Activated naive CD8-positive, alpha-beta T cell treated with anti-CD3 and anti-CD28 coated beads, Interleukin-2, amount 50 U/mL, for 24 hours (primary cell): ENCODE data around the gene SOWAHD.
"Not testable (repeated sequence)": the region's sequence is repeated elsewhere in the genome, so short reads cannot be mapped to it uniquely, and the experiment has no call there.

Source experiments
- ATAC-seq: fragments of 150-1000 bp; cut with Tn5 transposase; one replicate; pipeline ENCODE4 v1.10.0; 2021
- DNase-seq: peaks from one replicate; pipeline ENCODE4 v3.0.0; 2021
- H3K27ac Mint-ChIP-seq: one replicate; pipeline ENCODE4 v1.8.0; 2021; ENCODE audit warnings: mild to moderate bottlenecking, mixed read lengths
- H3K27me3 Mint-ChIP-seq: one replicate; pipeline ENCODE4 v1.8.0; 2021; ENCODE audit warnings: mixed read lengths
- H3K36me3 Mint-ChIP-seq: one replicate; pipeline ENCODE4 v1.8.0; 2021; ENCODE audit warnings: low read depth, mixed read lengths
- H3K4me1 Mint-ChIP-seq: one replicate; pipeline ENCODE4 v1.8.0; 2021; ENCODE audit warnings: mixed read lengths
- H3K4me3 Mint-ChIP-seq: one replicate; pipeline ENCODE4 v1.8.0; 2021; ENCODE audit warnings: mild to moderate bottlenecking, moderate library complexity, mixed read lengths
- H3K9me3 Mint-ChIP-seq: one replicate; pipeline ENCODE4 v1.8.0; 2021; ENCODE audit warnings: mixed read lengths

Gene SOWAHD

GRCh38 chrX:119750751-119751150 lies 7.6 kb upstream of the SOWAHD start:
- H3K4me3 Mint-ChIP-seq, H3K27ac Mint-ChIP-seq, H3K27me3 Mint-ChIP-seq, H3K36me3 Mint-ChIP-seq, DNase-seq, H3K9me3 Mint-ChIP-seq, ATAC-seq: not testable (repeated sequence)
- peaks cover 29% of the 10 kb centered on the region for H3K4me1 Mint-ChIP-seq

GRCh38 chrX:119753001-119753400 lies 5.4 kb upstream of the SOWAHD start:
- Mint-ChIP-seq H3K4me3 (no peak overlapping the region), H3K4me1 (peaks cover 52% of the 10 kb centered on the region), H3K36me3 (no peaks in the 10 kb centered on the region), H3K27ac (no peak overlapping the region), H3K27me3 (no peaks in the 10 kb centered on the region), H3K9me3 (no peaks in the 10 kb centered on the region)
- DNase-seq (no peak), ATAC-seq (no peak)

GRCh38 chrX:119753639-119754257 lies 4.6 kb upstream of the SOWAHD start:
- Mint-ChIP-seq H3K27me3 (no peaks in the 10 kb centered on the region), H3K27ac (peak overlapping the region; percentile 92), H3K4me1 (peaks cover 52% of the 10 kb centered on the region), H3K9me3 (no peaks in the 10 kb centered on the region), H3K36me3 (no peaks in the 10 kb centered on the region), H3K4me3 (no peak overlapping the region)
- DNase-seq (peak; percentile 34), ATAC-seq (no peak)

GRCh38 chrX:119755981-119756533 lies 2.3 kb upstream of the SOWAHD start:
- Mint-ChIP-seq H3K4me3 (peak overlapping the region; percentile 62), H3K4me1 (peaks cover 54% of the 10 kb centered on the region), H3K36me3 (no peaks in the 10 kb centered on the region), H3K27ac (peak overlapping the region; percentile 92), H3K9me3 (no peaks in the 10 kb centered on the region), H3K27me3 (no peaks in the 10 kb centered on the region)
- DNase-seq: peak; percentile 46
- peak; percentile 71 for ATAC-seq

- peaks cover 52% of the 10 kb centered on the region for H3K4me1 Mint-ChIP-seq
- ATAC-seq: no peak
Measured at GRCh38 chrX:119756926-119757635, 1.3 kb upstream of the SOWAHD start.

GRCh38 chrX:119757646-119757978 lies 776 bp upstream of the SOWAHD start:
- Mint-ChIP-seq H3K4me3 (peak overlapping the region; percentile 70), H3K36me3 (no peaks in the 10 kb centered on the region), H3K9me3 (no peaks in the 10 kb centered on the region), H3K27ac (peak overlapping the region; percentile 92), H3K27me3 (no peaks in the 10 kb centered on the region), H3K4me1 (peaks cover 52% of the 10 kb centered on the region)
- ATAC-seq (no peak), DNase-seq (no peak)

More at GRCh38 chrX:119756926-119757635, 1.3 kb upstream of the SOWAHD start:
- Mint-ChIP-seq H3K9me3 (no peaks in the 10 kb centered on the region), H3K27ac (peak overlapping the region; percentile 92), H3K27me3 (no peaks in the 10 kb centered on the region), H3K4me3 (peak overlapping the region; percentile 70), H3K36me3 (no peaks in the 10 kb centered on the region)
- DNase-seq: no peak

- ATAC-seq: peak; percentile 16
- H3K27me3 Mint-ChIP-seq: no peaks in the 10 kb centered on the region
- DNase-seq: peak; percentile 26
- no peaks in the 10 kb centered on the region for H3K36me3 Mint-ChIP-seq
- no peaks in the 10 kb centered on the region for H3K9me3 Mint-ChIP-seq
- no peak overlapping the region for H3K27ac Mint-ChIP-seq
- H3K4me1 Mint-ChIP-seq: peaks cover 51% of the 10 kb centered on the region
- H3K4me3 Mint-ChIP-seq: no peak overlapping the region
Measured at GRCh38 chrX:119758731-119759247, 401 bp downstream of the SOWAHD start.

- Mint-ChIP-seq H3K9me3 (no peaks in the 10 kb centered on the region), H3K27me3 (no peaks in the 10 kb centered on the region), H3K4me3 (no peak overlapping the region), H3K27ac (no peak overlapping the region), H3K4me1 (peaks cover 45% of the 10 kb centered on the region), H3K36me3 (no peaks in the 10 kb centered on the region)
- ATAC-seq (no peak), DNase-seq (no peak)
Measured at GRCh38 chrX:119759248-119759766, 919 bp downstream of the SOWAHD start.

- Mint-ChIP-seq H3K36me3 (no peaks in the 10 kb centered on the region), H3K4me1 (peaks cover 36% of the 10 kb centered on the region), H3K9me3 (no peaks in the 10 kb centered on the region), H3K27me3 (no peaks in the 10 kb centered on the region), H3K4me3 (no peak overlapping the region), H3K27ac (no peak overlapping the region)
- ATAC-seq (no peak), DNase-seq (no peak)
Measured at GRCh38 chrX:119760026-119760877, 1.9 kb downstream of the SOWAHD start.

- Mint-ChIP-seq H3K4me3 (no peak overlapping the region), H3K27ac (no peak overlapping the region), H3K36me3 (peaks cover 2% of the 10 kb centered on the region), H3K9me3 (no peaks in the 10 kb centered on the region), H3K27me3 (no peaks in the 10 kb centered on the region), H3K4me1 (peaks cover 11% of the 10 kb centered on the region)
- DNase-seq: no peak
- ATAC-seq: no peak
Measured at GRCh38 chrX:119762718-119763117, 4.3 kb downstream of the SOWAHD start.

- Mint-ChIP-seq H3K4me1 (peaks cover 8% of the 10 kb centered on the region), H3K27ac (no peak overlapping the region), H3K4me3 (no peak overlapping the region), H3K27me3 (no peaks in the 10 kb centered on the region), H3K36me3 (peaks cover 3% of the 10 kb centered on the region), H3K9me3 (no peaks in the 10 kb centered on the region)
- DNase-seq: no peak
- no peak for ATAC-seq
Measured at GRCh38 chrX:119763181-119763580, 4.8 kb downstream of the SOWAHD start.

- Mint-ChIP-seq H3K36me3 (peaks cover 3% of the 10 kb centered on the region), H3K4me3 (no peak overlapping the region), H3K27ac (no peak overlapping the region), H3K9me3 (no peaks in the 10 kb centered on the region), H3K27me3 (no peaks in the 10 kb centered on the region), H3K4me1 (peaks cover 8% of the 10 kb centered on the region)
- no peak for DNase-seq
- no peak for ATAC-seq
Measured at GRCh38 chrX:119763836-119764387, 5.5 kb downstream of the SOWAHD start.

- H3K4me3 Mint-ChIP-seq, H3K27ac Mint-ChIP-seq, DNase-seq, H3K27me3 Mint-ChIP-seq, ATAC-seq, H3K4me1 Mint-ChIP-seq, H3K36me3 Mint-ChIP-seq, H3K9me3 Mint-ChIP-seq: not testable (repeated sequence)
Measured at GRCh38 chrX:119768436-119768835, 10.0 kb downstream of the SOWAHD start.

- H3K4me1 Mint-ChIP-seq, H3K4me3 Mint-ChIP-seq, H3K27ac Mint-ChIP-seq, DNase-seq, H3K9me3 Mint-ChIP-seq, H3K36me3 Mint-ChIP-seq, ATAC-seq, H3K27me3 Mint-ChIP-seq: not testable (repeated sequence)
Measured at GRCh38 chrX:119769388-119769787, 11.0 kb downstream of the SOWAHD start.
